Natural killer cell (primary cell): ENCODE results near the gene SPRR2A. TPM values are rescaled to one million over a fixed set of nuclear protein-coding genes. Genes with fewer than 3 reads are reported as not detected.

ENCODE experiments used
- ATAC-seq, 3 donors: fragments of 150-1000 bp in 2 of 3; fragments of 200-7000 bp in 1 of 3; cut with Tn5 transposase; 1 replicate in 1 of 3; 2 replicates in 2 of 3; pipeline ENCODE4 v1.10.0; 2021; ENCODE audit warnings: mild to moderate bottlenecking in 2 of 3, moderate library complexity in 2 of 3
- DNase-seq, 2 donors: peaks; one replicate each; pipeline versions ENCODE4 v3.0.0 to v3.0.0-alpha.2; 2013 to 2021; ENCODE audit warnings: mixed read lengths in 1 of 2
- H3K27ac ChIP-seq: one replicate; pipeline ENCODE4 v1.5.1; 2013; ENCODE audit warnings: mild to moderate bottlenecking, low read length
- H3K27me3 ChIP-seq: one replicate; pipeline ENCODE4 v1.6.1; 2013; ENCODE audit warnings: low read length; ENCODE audit not compliant: control insufficient read depth, insufficient read depth
- H3K36me3 ChIP-seq: one replicate; pipeline ENCODE4 v1.6.1; 2013; ENCODE audit warnings: low read length; ENCODE audit not compliant: control insufficient read depth, insufficient read depth
- H3K4me1 ChIP-seq: one replicate; pipeline ENCODE4 v1.6.1; 2013; ENCODE audit warnings: low read length; ENCODE audit not compliant: control insufficient read depth, insufficient read depth
- H3K4me3 ChIP-seq: one replicate; pipeline ENCODE4 v1.5.1; 2013; ENCODE audit warnings: low read length
- H3K9me3 ChIP-seq: one replicate; pipeline ENCODE4 v1.6.1; 2013; ENCODE audit warnings: low read length; ENCODE audit not compliant: control insufficient read depth, insufficient read depth
- H3K27ac Mint-ChIP-seq, 2 donors: one replicate each; pipeline ENCODE4 v1.8.0; 2022; ENCODE audit warnings: mild to moderate bottlenecking in 2 of 2, mixed read lengths in 2 of 2, moderate library complexity in 1 of 2
- H3K27me3 Mint-ChIP-seq, 2 donors: one replicate each; pipeline ENCODE4 v1.8.0; 2022; ENCODE audit warnings: low read depth in 2 of 2, mixed read lengths in 2 of 2
- H3K36me3 Mint-ChIP-seq: one replicate; pipeline ENCODE4 v1.8.0; 2022; ENCODE audit warnings: mixed read lengths
- H3K4me1 Mint-ChIP-seq, 2 donors: one replicate each; pipeline ENCODE4 v1.8.0; 2022; ENCODE audit warnings: mixed read lengths in 2 of 2
- H3K4me3 Mint-ChIP-seq: one replicate; pipeline ENCODE4 v1.8.0; 2022; ENCODE audit warnings: mild to moderate bottlenecking, moderate library complexity, mixed read lengths
- H3K9me3 Mint-ChIP-seq, 2 donors: one replicate each; pipeline ENCODE4 v1.8.0; 2022; ENCODE audit warnings: mixed read lengths in 2 of 2
- CTCF ChIP-seq: fragments of 200-600 bp; IDR thresholded peaks from one replicate; pipeline ENCODE4 v1.8.0; 2022; ENCODE audit warnings: antibody characterized with exemption
- WGBS: methylation state at CpG from one replicate; pipeline ENCODE4 v1.1.7; 2013; ENCODE audit warnings: missing lambda C conversion rate; ENCODE audit not compliant: insufficient coverage; 5-methylcytosine and 5-hydroxymethylcytosine counted together
- intact Hi-C: fragments of 100-400 bp; cut with micrococcal nuclease; formaldehyde crosslinking; loops from one replicate; pipeline ENCODE4 v1.14.2; 2022
- total RNA-seq, 4 donors: library from RNA; stranded (reverse); fragments of 120-200 nt in 1 of 4; gene quantifications; one replicate each; pipeline versions ENCODE4 v1.2.3 to v1.2.4, GENCODE V29; 2013 to 2022

The SPRR2A gene
- total RNA-seq, result not detected
- total RNA-seq (2013), result not detected

- WGBS, result 59% methylated on average over 2 of the region's 2 CpGs
- H3K27me3 Mint-ChIP-seq, result peaks cover 14 to 60% of the 10 kb centered on the region in 2 donors
- Histone ChIP-seq H3K9me3 (no peaks in the 10 kb centered on the region), H3K27me3 (no peaks in the 10 kb centered on the region), H3K4me3 (no peak within 1 kb of the TSS), H3K27ac (no peak within 1 kb of the TSS), H3K4me1 (no peaks in the 10 kb centered on the region), H3K36me3 (no peaks in the 10 kb centered on the region)
- no peak within 1 kb of the TSS for H3K4me3 Mint-ChIP-seq
- no peak within 1 kb of the TSS for H3K27ac Mint-ChIP-seq
- no peak for TF ChIP-seq CTCF
- no peaks in the 10 kb centered on the region for H3K9me3 Mint-ChIP-seq
- H3K36me3 Mint-ChIP-seq, result no peaks in the 10 kb centered on the region
- no peak for ATAC-seq
- DNase-seq, result no peak
- intact Hi-C loops, result no loop called here
- no peaks in the 10 kb centered on the region for H3K4me1 Mint-ChIP-seq
These were observed at the start of gene SPRR2A for GRCh38 chr1:153057375-153057774. Gene SPRR2A, minus strand, starts transcription at chr1:153057512. Its CDS starts 777 bp downstream, at chr1:153056735.

GRCh38 chr1:153100245-153100644 lies 42.9 kb upstream of the SPRR2A start:
- H3K36me3 Mint-ChIP-seq, result no peaks in the 10 kb centered on the region
- H3K27ac Mint-ChIP-seq, result no peak overlapping the region
- DNase-seq (no peak), ATAC-seq (no peak)
- H3K4me1 Mint-ChIP-seq, result no peaks in the 10 kb centered on the region
- no peaks in the 10 kb centered on the region for H3K9me3 ChIP-seq
- H3K4me3 Mint-ChIP-seq, result no peak overlapping the region
- no peak overlapping the region for H3K27ac ChIP-seq
- peaks cover 4% of the 10 kb centered on the region for H3K27me3 ChIP-seq
- no peaks in the 10 kb centered on the region for H3K36me3 ChIP-seq
- intact Hi-C loops, result no loop called here
- peaks cover 4 to 42% of the 10 kb centered on the region in 2 donors for H3K27me3 Mint-ChIP-seq
- H3K9me3 Mint-ChIP-seq, result peaks cover 0 to 3% of the 10 kb centered on the region in 2 donors
- H3K4me3 ChIP-seq, result no peak overlapping the region
- no peaks in the 10 kb centered on the region for H3K4me1 ChIP-seq
- WGBS, result no CpG with 5 or more reads among the region's 5 CpGs
- TF ChIP-seq CTCF, result no peak

- H3K4me3 Mint-ChIP-seq, result no peak overlapping the region
These were observed 42.2 kb upstream of the SPRR2A start for GRCh38 chr1:153099461-153100045.

More at GRCh38 chr1:153099461-153100045, 42.2 kb upstream of the SPRR2A start:
- Mint-ChIP-seq H3K36me3 (no peaks in the 10 kb centered on the region), H3K4me1 (no peaks in the 10 kb centered on the region), H3K27me3 (peaks cover 9 to 39% of the 10 kb centered on the region in 2 donors), H3K27ac (no peak overlapping the region), H3K9me3 (peaks cover 0 to 3% of the 10 kb centered on the region in 2 donors)
- DNase-seq (no peak), ATAC-seq (no peak)
- TF ChIP-seq CTCF, result no peak
- Histone ChIP-seq H3K4me1 (no peaks in the 10 kb centered on the region), H3K36me3 (no peaks in the 10 kb centered on the region), H3K4me3 (no peak overlapping the region), H3K9me3 (no peaks in the 10 kb centered on the region), H3K27ac (no peak overlapping the region), H3K27me3 (peaks cover 4% of the 10 kb centered on the region)
- 90% methylated on average over 4 of the region's 9 CpGs for WGBS
- intact Hi-C loops, result no loop called here
